H1 (cell line): Measurements from ENCODE around the gene RGS17. TPM values are rescaled to one million over a fixed set of nuclear protein-coding genes. Genes with fewer than 3 reads are reported as not detected.

Experiments used
- CTCF ChIA-PET: fragments of 300-600 bp; sonication (Branson Sonifier 250); formaldehyde crosslinking; loops from one replicate; lab custom pipeline; 2021; ENCODE audit not compliant: partially characterized antibody; lab: Charles Lee
- POLR2A ChIA-PET: fragments of 300-600 bp; sonication (Branson Sonifier 250); formaldehyde crosslinking; loops from one replicate; lab custom pipeline; 2021; ENCODE audit warnings: inconsistent platforms; ENCODE audit not compliant: partially characterized antibody; lab: Charles Lee
- DNase-seq, 2 experiments: peaks; one replicate each; pipeline versions ENCODE4 v3.0.0 to v3.0.0-alpha.2; 2010 to 2022; ENCODE audit warnings: low spot score in 2 of 2, low read depth in 1 of 2, mixed read lengths in 1 of 2
- FAIRE-seq: peaks from 2 replicates; lab custom pipeline; 2011; peaks lifted over from hg19 to GRCh38; lab: Jason Lieb, UNC
- H2AFZ ChIP-seq: 2 replicates; pipeline ENCODE4 v1.8.1; 2012; ENCODE audit warnings: low read length, inconsistent platforms
- H2AK5ac ChIP-seq: 2 replicates; pipeline ENCODE4 v1.6.1; 2013; ENCODE audit warnings: low read depth, low read length
- H2BK120ac ChIP-seq: replicated peaks from 2 replicates; pipeline ENCODE3; 2013; ENCODE audit warnings: low read depth, low read length, inconsistent platforms
- H2BK12ac ChIP-seq: 2 replicates; pipeline ENCODE4 v1.6.1; 2013; ENCODE audit warnings: low read depth, low read length
- H2BK15ac ChIP-seq: 2 replicates; pipeline ENCODE4 v1.6.1; 2013; ENCODE audit warnings: low read length
- H2BK20ac ChIP-seq: 2 replicates; pipeline ENCODE4 v1.6.1; 2013; ENCODE audit warnings: low read length
- H2BK5ac ChIP-seq: 2 replicates; pipeline ENCODE4 v1.6.1; 2013; ENCODE audit warnings: low read depth, low read length
- H3K14ac ChIP-seq: 2 replicates; pipeline ENCODE4 v1.6.1; 2013; ENCODE audit warnings: inconsistent platforms; ENCODE audit not compliant: insufficient read length
- H3K18ac ChIP-seq: 2 replicates; pipeline ENCODE4 v1.6.1; 2013; ENCODE audit warnings: low read length; ENCODE audit errors: extremely low read depth
- H3K23ac ChIP-seq: 2 replicates; pipeline ENCODE4 v1.6.1; 2013; ENCODE audit warnings: inconsistent platforms; ENCODE audit not compliant: insufficient read length
- H3K23me2 ChIP-seq: 2 replicates; pipeline ENCODE4 v1.6.1; 2013; ENCODE audit warnings: low read depth, low read length
- H3K27ac ChIP-seq: 2 replicates; pipeline ENCODE4 v1.6.1; 2011; ENCODE audit warnings: low read depth, low read length, inconsistent platforms
- H3K27me3 ChIP-seq, 4 experiments: replicated peaks in 1 of 4; 1 replicate in 1 of 4; 2 replicates in 3 of 4; pipeline versions ENCODE4 v1.6.1 to v1.8.1; 2011 to 2013; ENCODE audit warnings: low read length in 3 of 4, mild to moderate bottlenecking in 3 of 4, inconsistent platforms in 2 of 4, mixed read lengths in 2 of 4, moderate library complexity in 1 of 4; ENCODE audit not compliant: control insufficient read depth in 3 of 4, insufficient read depth in 3 of 4; ENCODE audit errors: extremely low read depth in 1 of 4
- H3K36me3 ChIP-seq, 4 experiments: 2 replicates each; pipeline versions ENCODE4 v1.6.1 to v1.8.1; 2011 to 2013; ENCODE audit warnings: mild to moderate bottlenecking in 4 of 4, low read length in 3 of 4, moderate library complexity in 2 of 4, control low read depth in 1 of 4, inconsistent platforms in 1 of 4; ENCODE audit not compliant: insufficient read depth in 4 of 4, control insufficient read depth in 2 of 4
- H3K4ac ChIP-seq: replicated peaks from 2 replicates; pipeline ENCODE3; 2013; ENCODE audit warnings: low read length, low read depth, mixed read lengths, inconsistent platforms; ENCODE audit not compliant: insufficient read length
- H3K4me1 ChIP-seq, 4 experiments: replicated peaks in 1 of 4; 1 replicate in 1 of 4; 2 replicates in 3 of 4; pipeline versions ENCODE4 v1.6.1 to v1.8.1; 2011 to 2013; ENCODE audit warnings: low read length in 3 of 4, inconsistent platforms in 2 of 4, mixed read lengths in 1 of 4; ENCODE audit not compliant: insufficient read depth in 4 of 4, control insufficient read depth in 3 of 4
- H3K4me2 ChIP-seq, 2 experiments: 2 replicates each; pipeline versions ENCODE4 v1.6.1 to v1.8.1; 2011 to 2013; ENCODE audit warnings: low read depth in 2 of 2, low read length in 2 of 2, control low read depth in 1 of 2, inconsistent platforms in 1 of 2, mild to moderate bottlenecking in 1 of 2; ENCODE audit not compliant: insufficient read depth in 1 of 2
- H3K4me3 ChIP-seq, 4 experiments: fragments of 200-600, 300-600 bp in 1 of 4; sonication (generic), shearing (Covaris generic), sonication (Bioruptor Twin) in 1 of 4; 2 replicates each; pipeline versions ENCODE4 v1.5.1 to v1.8.1; 2011 to 2016; ENCODE audit warnings: low read length in 4 of 4, low read depth in 3 of 4, control low read depth in 2 of 4, inconsistent platforms in 2 of 4, mild to moderate bottlenecking in 2 of 4, mixed read lengths in 1 of 4, moderate library complexity in 1 of 4; ENCODE audit not compliant: insufficient read depth in 2 of 4; ENCODE audit errors: extremely low read depth in 1 of 4
- H3K56ac ChIP-seq: replicated peaks from 2 replicates; pipeline ENCODE3; 2013; ENCODE audit warnings: low read depth, mild to moderate bottlenecking, mixed read lengths, low read length, inconsistent platforms; ENCODE audit not compliant: insufficient read length
- H3K79me1 ChIP-seq: 2 replicates; pipeline ENCODE4 v1.6.1; 2013; ENCODE audit warnings: low read depth, low read length, control low read depth
- H3K79me2 ChIP-seq, 2 experiments: 2 replicates each; pipeline versions ENCODE4 v1.6.1 to v1.8.1; 2012 to 2013; ENCODE audit warnings: low read length in 2 of 2, mild to moderate bottlenecking in 2 of 2, inconsistent platforms in 1 of 2; ENCODE audit not compliant: insufficient read depth in 2 of 2, control insufficient read depth in 1 of 2
- H3K9ac ChIP-seq, 4 experiments: replicated peaks in 1 of 4; 1 replicate in 1 of 4; 2 replicates in 3 of 4; pipeline versions ENCODE4 v1.6.1 to v1.8.1; 2011 to 2013; ENCODE audit warnings: low read depth in 3 of 4, low read length in 3 of 4, control low read depth in 2 of 4, mild to moderate bottlenecking in 2 of 4, moderate library complexity in 2 of 4, inconsistent platforms in 1 of 4; ENCODE audit errors: extremely low read depth in 1 of 4
- H3K9me3 ChIP-seq, 2 experiments: 2 replicates each; pipeline versions ENCODE4 v1.6.1 to v1.8.1; 2012 to 2013; ENCODE audit warnings: mild to moderate bottlenecking in 2 of 2, moderate library complexity in 2 of 2, control low read depth in 1 of 2, inconsistent platforms in 1 of 2, low read depth in 1 of 2, low read length in 1 of 2, mixed read lengths in 1 of 2; ENCODE audit not compliant: insufficient read depth in 2 of 2
- H4K20me1 ChIP-seq, 2 experiments: replicated peaks in 1 of 2; 2 replicates each; pipeline versions ENCODE3 to v1.8.1; 2011 to 2013; ENCODE audit warnings: inconsistent platforms in 2 of 2, low read length in 2 of 2, mild to moderate bottlenecking in 1 of 2; ENCODE audit not compliant: insufficient read depth in 2 of 2, control insufficient read depth in 1 of 2
- H4K5ac ChIP-seq: 2 replicates; pipeline ENCODE4 v1.6.1; 2013; ENCODE audit warnings: low read length, low read depth, mixed read lengths, inconsistent platforms; ENCODE audit not compliant: insufficient read length
- H4K8ac ChIP-seq: 2 replicates; pipeline ENCODE4 v1.8.0; 2013; ENCODE audit warnings: mild to moderate bottlenecking, moderate library complexity, low read length, inconsistent platforms; ENCODE audit not compliant: insufficient read depth; ENCODE audit errors: extremely low read depth
- H4K91ac ChIP-seq: replicated peaks from 2 replicates; pipeline ENCODE3; 2013; ENCODE audit warnings: low read length, mixed read lengths, inconsistent platforms; ENCODE audit not compliant: insufficient read length
- CBX5 ChIP-seq: fragments of 300-800, 300-1000 bp; sonication (generic); IDR thresholded peaks from 2 replicates; pipeline ENCODE4 v1.7.1; 2016; ENCODE audit warnings: antibody characterized with exemption, low read length, low read depth
- EGR1 ChIP-seq: IDR thresholded peaks from 2 replicates; pipeline ENCODE4 v1.6.1; 2011; ENCODE audit warnings: low read depth, low read length, borderline replicate concordance
- EZH2 ChIP-seq: fragments of 200-600 bp; sonication (generic); IDR thresholded peaks from 2 replicates; pipeline ENCODE4 v1.7.1; 2012; ENCODE audit warnings: low read depth, mild to moderate bottlenecking, moderate library complexity, low read length, inconsistent platforms; ENCODE audit not compliant: severe bottlenecking
- HDAC2 ChIP-seq, 2 experiments: fragments of 300-600 bp in 1 of 2; sonication (generic) in 1 of 2; IDR thresholded peaks; 2 replicates each; pipeline ENCODE4 v1.6.1; 2011 to 2012; ENCODE audit warnings: low read depth in 2 of 2, low read length in 2 of 2, mild to moderate bottlenecking in 2 of 2, moderate library complexity in 2 of 2, borderline replicate concordance in 1 of 2, inconsistent platforms in 1 of 2
- MAFK ChIP-seq: IDR thresholded peaks from 2 replicates; pipeline ENCODE4 v1.6.1; 2012; ENCODE audit warnings: low read depth, mild to moderate bottlenecking, improper control_type of control experiment, low read length
- PHF8 ChIP-seq: fragments of 200-600 bp; sonication (generic); conservative IDR thresholded peaks from 2 replicates; pipeline ENCODE4 v1.7.1; 2012; ENCODE audit warnings: low read depth, mild to moderate bottlenecking, inconsistent platforms, low read length, moderate library complexity
- RFX5 ChIP-seq: IDR thresholded peaks from 2 replicates; pipeline ENCODE4 v1.6.1; 2011; ENCODE audit warnings: low read depth, low read length, improper control_type of control experiment, borderline replicate concordance
- SIRT6 ChIP-seq: IDR thresholded peaks from one replicate; pipeline ENCODE4 v1.7.1; 2012; ENCODE audit warnings: low read length, inconsistent platforms
- TBP ChIP-seq: IDR thresholded peaks from 2 replicates; pipeline ENCODE4 v1.6.1; 2011; ENCODE audit warnings: low read depth, low read length, improper control_type of control experiment
- TEAD4 ChIP-seq: IDR thresholded peaks from 2 replicates; pipeline ENCODE4 v1.6.1; 2012; ENCODE audit warnings: low read depth, low read length, inconsistent platforms, mixed read lengths
- WGBS, 2 experiments: shearing (Covaris generic) in 1 of 2; methylation state at CpG; one replicate each; pipeline versions ENCODE4 v1.1.6 to v1.1.7; 2013 to 2015; ENCODE audit warnings: low lambda C conversion rate in 2 of 2, mixed read lengths in 2 of 2, inconsistent platforms in 1 of 2, low coverage in 1 of 2, missing lambda C conversion rate in 1 of 2; ENCODE audit not compliant: insufficient replicate concordance in 2 of 2, insufficient coverage in 1 of 2, insufficient read length in 1 of 2; ENCODE audit errors: extremely low coverage in 1 of 2, missing lambda C conversion rate in 1 of 2; 5-methylcytosine and 5-hydroxymethylcytosine counted together
- polyA plus RNA-seq, 7 experiments: library from polyadenylated mRNA; depleted of rRNA in 3 of 7; stranded (reverse) in 5 of 7; unstranded in 2 of 7; fragments of >200 nt in 5 of 7; fragments of 200-250 nt in 2 of 7; gene quantifications; 1 replicate in 5 of 7; 2 replicates in 1 of 7; 4 replicates in 1 of 7; pipeline versions ENCODE4 v1.2.1 to v1.2.3, GENCODE V29; 2011 to 2013; ENCODE audit warnings: missing spikeins in 2 of 7, mixed read lengths in 2 of 7
- total RNA-seq: library from RNA; stranded (reverse); fragmentation: NEBNext Ultra II Directional; extraction: Animal tissue kit (Norgen Biotek cat#: 25700); gene quantifications from 2 replicates; pipeline ENCODE4 v1.2.1, GENCODE V29; 2021

The RGS17 gene
- total and polyA plus RNA-seq, 2 of the 8 experiments (the other 6 are each of a cell fraction or from before 2014, with no cell fraction given): 2.0 to 12.2 TPM

GRCh38 chr6:153047386-153047785 lies 83.7 kb downstream of the RGS17 start:
- Histone ChIP-seq H3K4ac (no peak overlapping the region), H4K91ac (no peak overlapping the region), H3K56ac (no peak overlapping the region), H3K23me2 (no peaks in the 10 kb centered on the region), H2AFZ (no peak overlapping the region), H2BK12ac (no peak overlapping the region), H3K36me3 (peaks cover 0 to 6% (median 2%) of the 10 kb centered on the region in 4 experiments; a peak in 2 of 8 replicates), H4K20me1 (no peaks in the 10 kb centered on the region), H2BK120ac (no peak overlapping the region), H2BK5ac (no peak overlapping the region), H2BK15ac (no peak overlapping the region), H2BK20ac (no peak overlapping the region), H3K79me2 (no peaks in the 10 kb centered on the region), H4K5ac (no peak overlapping the region), H3K9ac (no peak overlapping the region), H4K8ac (no peak overlapping the region), H3K9me3 (no peaks in the 10 kb centered on the region), H3K79me1 (no peaks in the 10 kb centered on the region), H3K14ac (no peak overlapping the region), H3K23ac (no peak overlapping the region), H3K4me1 (peaks cover 0 to 3% (median 0%) of the 10 kb centered on the region in 4 experiments; a peak in 1 of 7 replicates), H3K4me3 (no peak overlapping the region), H3K4me2 (no peak overlapping the region), H3K18ac (no peak overlapping the region), H3K27me3 (no peaks in the 10 kb centered on the region), H3K27ac (no peak overlapping the region), H2AK5ac (no peak overlapping the region)
- WGBS, 2 experiments: 91% methylated on average over 2 of the region's 2 CpGs; no CpG with 5 or more reads in 1 of the 2 experiments
- DNase-seq (no peak), FAIRE-seq (no peak)
- ChIA-PET CTCF (interaction anchor here (1.0 kb wide), 2 partner anchors 40 to 56 kb away, joined by 3 read pairs; no protein-coding TSS in a partner anchor), POLR2A (no interaction called here)
- TF ChIP-seq EGR1: no peak
- no peak for TF ChIP-seq EZH2
- no peak for TF ChIP-seq CBX5
- no peak for TF ChIP-seq TEAD4
- TF ChIP-seq HDAC2 (IDR thresholded peaks at IDR 0.05; ENCODE audit: borderline replicate concordance in 1 of 2, low read depth in 2 of 2, low read length in 2 of 2): no peak
- no peak for TF ChIP-seq MAFK
- no peak for TF ChIP-seq RFX5
- no peak for TF ChIP-seq TBP
- no peak for TF ChIP-seq SIRT6
- no peak for TF ChIP-seq PHF8
